ENCODE results near the gene MGLL.

GRCh38 chr3:127789051-127789450 lies 33.3 kb downstream of the MGLL start:
- no peak for TF ChIP-seq POLR2AphosphoS5 (IDR thresholded peaks at IDR 0.05)
- TF ChIP-seq CTCF (IDR thresholded peaks at IDR 0.05): no peak
